Gastrocnemius medialis (tissue), 4 donors: ENCODE measurements around the gene ACTL9.

Source experiments
- CTCF ChIP-seq, 5 experiments: fragments of 450-650 bp in 3 of 5; fragments of 200-600 bp in 2 of 5; sonication (generic) in 2 of 5; IDR thresholded peaks in 4 of 5; conservative IDR thresholded peaks in 1 of 5; 1 replicate in 4 of 5; 2 replicates in 1 of 5; pipeline ENCODE4 v1.5.1; 2016 to 2019; ENCODE audit warnings: antibody characterized with exemption in 5 of 5, mild to moderate bottlenecking in 3 of 5, moderate library complexity in 3 of 5
- POLR2A ChIP-seq, 2 donors: fragments of 450-650 bp; IDR thresholded peaks; one replicate each; pipeline ENCODE4 v1.6.1; 2017; ENCODE audit warnings: antibody characterized with exemption in 2 of 2, mild to moderate bottlenecking in 2 of 2, moderate library complexity in 2 of 2

GRCh38 chr19:8682472-8682871 is 16.1 kb downstream of the ACTL9 start:
- TF ChIP-seq CTCF (IDR thresholded peaks at IDR 0.05 in 4 of 5, conservative IDR thresholded peaks at IDR 0.05 in 1 of 5) (no peak), POLR2A (IDR thresholded peaks at IDR 0.05) (no peak)
